Endothelial cell of umbilical vein (primary cell): ENCODE results near the gene NR3C1. TPM values are rescaled to one million over a fixed set of nuclear protein-coding genes. Genes with fewer than 3 reads are reported as not detected.

ENCODE experiments used
- BruUV-seq: library from RNA; stranded (reverse); fragments of 400-500 nt; replicated peaks from 2 replicates; lab custom pipeline; 2021; lab: Mats Ljungman, UMichigan
- CTCF ChIA-PET: fragments of 300-600, 350-600 bp; sonication (Branson Sonifier 250); formaldehyde crosslinking; loops from one replicate; lab custom pipeline; 2021; ENCODE audit warnings: antibody characterized with exemption, inconsistent platforms; lab: Charles Lee
- POLR2A ChIA-PET: fragments of 300-600, 350-600 bp; sonication (Branson Sonifier 250); formaldehyde crosslinking; loops from one replicate; lab custom pipeline; 2021; ENCODE audit warnings: antibody characterized with exemption, inconsistent platforms; lab: Charles Lee
- DNase-seq: peaks from one replicate; pipeline ENCODE4 v3.0.0-alpha.2; 2011; ENCODE audit warnings: low read depth, low spot score
- FAIRE-seq: peaks from 2 replicates; lab custom pipeline; 2011; peaks lifted over from hg19 to GRCh38; lab: Jason Lieb, UNC
- H2AFZ ChIP-seq: 2 replicates; pipeline ENCODE4 v1.6.0; 2012; ENCODE audit warnings: low read depth, low read length, control low read depth, inconsistent platforms
- H3K27ac ChIP-seq: 2 replicates; pipeline ENCODE4 v1.5.1; 2011; ENCODE audit warnings: low read depth, mild to moderate bottlenecking, control low read depth, low read length, moderate library complexity; ENCODE audit not compliant: insufficient read depth
- H3K27me3 ChIP-seq, 2 experiments: 2 replicates each; pipeline versions ENCODE4 v1.6.0 to v1.6.1; 2011; ENCODE audit warnings: low read length in 2 of 2, mixed read lengths in 1 of 2; ENCODE audit not compliant: control insufficient read depth in 2 of 2, insufficient read depth in 2 of 2
- H3K36me3 ChIP-seq, 2 experiments: 2 replicates in 1 of 2; 3 replicates in 1 of 2; pipeline ENCODE4 v1.5.1; 2011; ENCODE audit warnings: low read length in 2 of 2, mild to moderate bottlenecking in 1 of 2, moderate library complexity in 1 of 2; ENCODE audit not compliant: control insufficient read depth in 2 of 2, insufficient read depth in 2 of 2; ENCODE audit errors: extremely low read depth in 1 of 2
- H3K4me1 ChIP-seq: 3 replicates; pipeline ENCODE4 v1.5.1; 2011; ENCODE audit warnings: mild to moderate bottlenecking, low read length; ENCODE audit not compliant: control insufficient read depth, insufficient read depth; ENCODE audit errors: extremely low read depth
- H3K4me2 ChIP-seq: 2 replicates; pipeline ENCODE4 v1.6.1; 2011; ENCODE audit warnings: low read length, control low read depth, mixed read lengths; ENCODE audit not compliant: insufficient read depth
- H3K4me3 ChIP-seq, 3 experiments: fragments of 200-600 bp in 1 of 3; sonication (generic), shearing (Covaris generic) in 1 of 3; replicated peaks in 1 of 3; 2 replicates each; pipeline ENCODE4 v1.5.1; 2011 to 2016; ENCODE audit warnings: control low read depth in 3 of 3, low read length in 3 of 3, mild to moderate bottlenecking in 2 of 3, inconsistent platforms in 1 of 3, low read depth in 1 of 3, moderate library complexity in 1 of 3; ENCODE audit not compliant: insufficient read depth in 1 of 3
- H3K79me2 ChIP-seq: 2 replicates; pipeline ENCODE4 v1.6.0; 2012; ENCODE audit warnings: low read length, inconsistent platforms; ENCODE audit not compliant: control insufficient read depth, insufficient read depth
- H3K9ac ChIP-seq: replicated peaks from 2 replicates; pipeline ENCODE3; 2011; ENCODE audit warnings: low read length, control low read depth; ENCODE audit not compliant: insufficient read depth; ENCODE audit errors: extremely low read depth
- H3K9me1 ChIP-seq: replicated peaks from 3 replicates; pipeline ENCODE4 v1.6.0; 2011; ENCODE audit warnings: mild to moderate bottlenecking, low read length; ENCODE audit not compliant: control insufficient read depth, insufficient read depth; ENCODE audit errors: extremely low read depth
- H3K9me3 ChIP-seq: replicated peaks from 2 replicates; pipeline ENCODE4 v1.5.1; 2012; ENCODE audit warnings: low read length, inconsistent platforms; ENCODE audit not compliant: control insufficient read depth, insufficient read depth
- H4K20me1 ChIP-seq: replicated peaks from 2 replicates; pipeline ENCODE3; 2011; ENCODE audit warnings: mild to moderate bottlenecking, low read length; ENCODE audit not compliant: control insufficient read depth, insufficient read depth; ENCODE audit errors: extremely low read depth
- CTCF ChIP-seq, 2 donors: IDR thresholded peaks; 1 replicate in 1 of 2; 2 replicates in 1 of 2; pipeline ENCODE4 v1.5.1; 2011; ENCODE audit warnings: low read length in 2 of 2, mild to moderate bottlenecking in 2 of 2, moderate library complexity in 2 of 2, control low read depth in 1 of 2, inconsistent platforms in 1 of 2, low read depth in 1 of 2; ENCODE audit not compliant: insufficient read depth in 1 of 2; ENCODE audit errors: extremely low read depth in 1 of 2
- EZH2 ChIP-seq: IDR thresholded peaks from 2 replicates; pipeline ENCODE4 v1.6.1; 2012; ENCODE audit warnings: borderline replicate concordance, low read depth, mild to moderate bottlenecking, moderate library complexity, low read length, inconsistent platforms; ENCODE audit not compliant: severe bottlenecking
- FOS ChIP-seq: IDR thresholded peaks from 2 replicates; pipeline ENCODE4 v1.6.1; 2011; ENCODE audit warnings: mild to moderate bottlenecking, low read length, moderate library complexity, borderline replicate concordance; ENCODE audit not compliant: insufficient read depth
- GATA2 ChIP-seq: IDR thresholded peaks from 2 replicates; pipeline ENCODE4 v1.7.0; 2011; ENCODE audit warnings: low read depth, mild to moderate bottlenecking, moderate library complexity, mixed read lengths, low read length; ENCODE audit not compliant: insufficient read length, insufficient read depth
- JUN ChIP-seq: IDR thresholded peaks from 2 replicates; pipeline ENCODE4 v1.6.1; 2011; ENCODE audit warnings: borderline replicate concordance, low read depth; ENCODE audit not compliant: insufficient read length, insufficient read depth
- MAX ChIP-seq: IDR thresholded peaks from 2 replicates; pipeline ENCODE4 v1.6.1; 2011; ENCODE audit not compliant: insufficient read depth, insufficient read length
- MYC ChIP-seq: IDR thresholded peaks from one replicate; pipeline ENCODE4 v1.6.1; 2011; ENCODE audit warnings: mild to moderate bottlenecking, low read depth, low read length
- POLR2A ChIP-seq: IDR thresholded peaks from 2 replicates; pipeline ENCODE4 v1.6.1; 2012; ENCODE audit warnings: low read depth, mild to moderate bottlenecking, control low read depth, low read length
- POLR2AphosphoS5 ChIP-seq: IDR thresholded peaks from 2 replicates; pipeline ENCODE4 v1.6.1; 2012; ENCODE audit warnings: low read depth, mild to moderate bottlenecking, control low read depth, low read length, moderate library complexity; ENCODE audit not compliant: insufficient read depth
- dilution Hi-C: fragments of 300-500 bp; cut with MboI; formaldehyde crosslinking; loops from one replicate; pipeline ENCODE4 v1.15.0; 2019; ENCODE audit warnings: low sequenced_read_pairs; ENCODE audit not compliant: extremely low pct_ligation_motif_present
- intact Hi-C: fragments of 100-400 bp; cut with micrococcal nuclease; formaldehyde crosslinking; loops from one replicate; pipeline ENCODE4 v1.10.0; 2022
- polyA plus RNA-seq, 4 experiments: library from polyadenylated mRNA; depleted of rRNA in 3 of 4; stranded (reverse) in 3 of 4; unstranded in 1 of 4; fragments of >200 nt; gene quantifications; 2 replicates each; pipeline versions ENCODE4 v1.2.1 to v1.2.3, GENCODE V29; 2011 to 2012; ENCODE audit warnings: missing spikeins in 1 of 4
- total RNA-seq: library from RNA; stranded (reverse); gene quantifications from 2 replicates; pipeline ENCODE4 v1.2.3, GENCODE V29; 2021

Gene NR3C1
- total and polyA plus RNA-seq, 2 donors (not counting 3 experiments of a cell fraction or from before 2014, with no cell fraction given), result 4.1 to 17.0 TPM

- no TSS peak for BruUV-seq
- H3K36me3 ChIP-seq, result no peaks in the 10 kb centered on the region
- H2AFZ ChIP-seq, result no peak overlapping the region
- dilution Hi-C loops, result no loop called here
- no peaks in the 10 kb centered on the region for H3K9me1 ChIP-seq
- H3K4me3 ChIP-seq, result no peak overlapping the region
- FAIRE-seq (no peak), DNase-seq (no peak)
- TF ChIP-seq CTCF (IDR thresholded peaks at IDR 0.05; ENCODE audit: extremely low read depth in 1 of 2, insufficient read depth in 1 of 2, low read depth in 1 of 2, low read length in 2 of 2) (no peak), MYC (no peak), POLR2A (no peak), FOS (no peak), POLR2AphosphoS5 (no peak), JUN (no peak), EZH2 (no peak), MAX (no peak), GATA2 (no peak)
- H3K79me2 ChIP-seq, result peaks cover 45% of the 10 kb centered on the region
- no peaks in the 10 kb centered on the region for H3K4me1 ChIP-seq
- no peaks in the 10 kb centered on the region for H4K20me1 ChIP-seq
- H3K27me3 ChIP-seq, result no peaks in the 10 kb centered on the region
- H3K9me3 ChIP-seq, result no peaks in the 10 kb centered on the region
- H3K9ac ChIP-seq, result no peak overlapping the region
- intact Hi-C loops, result no loop called here
- no peak overlapping the region for H3K4me2 ChIP-seq
- CTCF ChIA-PET, result no interaction called here
- POLR2A ChIA-PET, result no interaction called here
- H3K27ac ChIP-seq, result no peak overlapping the region
Observed at GRCh38 chr5:143364061-143364460, 39.4 kb downstream of the NR3C1 start.
